Prostate gland (tissue), 2 donors: ENCODE measurements around the gene FBXL16.

ENCODE experiments used
- CTCF ChIP-seq, 4 experiments: fragments of 200-600 bp in 2 of 4; fragments of 450-650 bp in 2 of 4; sonication (generic) in 2 of 4; IDR thresholded peaks; 1 replicate in 3 of 4; 2 replicates in 1 of 4; pipeline ENCODE4 v1.5.1; 2016 to 2019; ENCODE audit warnings: antibody characterized with exemption in 4 of 4, mild to moderate bottlenecking in 2 of 4, moderate library complexity in 2 of 4
- POLR2AphosphoS5 ChIP-seq: sonication (generic); formaldehyde crosslinking; IDR thresholded peaks from one replicate; pipeline ENCODE4 v1.6.1; 2017; ENCODE audit warnings: antibody characterized with exemption

DNA sequence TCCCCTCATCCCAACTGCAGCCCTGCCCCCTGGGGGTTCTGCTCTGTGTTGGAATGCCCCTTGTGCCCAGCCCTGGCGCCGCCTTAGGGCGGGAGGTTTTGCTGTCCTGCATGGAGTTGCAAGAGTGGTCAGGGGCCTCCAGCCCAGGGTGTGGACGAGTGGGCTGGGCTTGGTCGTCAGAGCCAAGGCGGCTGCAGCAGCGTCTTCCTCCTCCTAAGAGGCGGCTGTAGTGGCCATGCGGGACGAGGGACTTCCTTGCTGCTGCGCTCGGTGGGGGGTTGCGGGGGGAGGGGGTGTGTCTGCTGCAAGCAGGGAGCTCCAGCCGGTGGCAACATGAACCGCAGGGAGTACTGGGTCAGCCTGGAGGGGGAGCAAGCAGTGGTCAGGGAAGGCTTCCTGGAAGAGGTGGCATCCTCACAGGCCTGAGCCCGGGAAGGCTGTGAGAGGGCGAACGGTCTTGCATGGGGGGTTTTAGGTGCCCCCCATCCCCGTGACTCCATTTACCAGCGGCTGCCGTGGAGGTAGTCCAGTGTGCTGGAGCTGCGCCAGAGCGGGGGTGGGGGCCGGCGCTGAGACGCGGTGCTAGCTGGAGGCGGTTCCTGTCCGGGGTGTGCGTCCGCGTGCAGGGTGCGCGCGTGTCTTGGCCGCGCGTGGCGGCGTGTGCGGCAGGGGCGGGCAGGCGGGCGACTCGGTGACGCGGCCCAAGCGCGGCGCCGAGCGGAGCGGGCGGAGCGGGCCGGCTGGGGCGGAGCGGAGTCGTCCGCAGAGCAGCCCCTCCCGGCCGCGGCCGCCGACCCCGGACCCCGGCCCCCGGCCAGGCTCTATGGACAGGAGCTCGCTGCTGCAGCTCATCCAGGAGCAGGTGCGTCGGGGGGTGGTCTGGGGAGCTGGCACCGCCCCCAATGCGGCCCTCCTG, 30.4 kb downstream of the FBXL16 start, which contains the start of gene RHBDL1:
- TF ChIP-seq CTCF (IDR thresholded peaks at IDR 0.05) (no peak), POLR2AphosphoS5 (no peak)
